Colonic mucosa (tissue), 4 donors: ENCODE results near the gene LSM2. TPM values are rescaled to one million over a fixed set of nuclear protein-coding genes. Genes with fewer than 3 reads are reported as not detected.

Source experiments
- DNase-seq: peaks from one replicate; pipeline ENCODE4 v3.0.0-alpha.2; 2020
- H3K27ac ChIP-seq: fragments of 200-600 bp; one replicate; pipeline ENCODE4 v1.8.0; 2021
- H3K27me3 ChIP-seq: fragments of 200-600 bp; one replicate; pipeline ENCODE4 v1.8.0; 2021
- H3K36me3 ChIP-seq: fragments of 200-600 bp; one replicate; pipeline ENCODE4 v1.8.0; 2021
- H3K4me1 ChIP-seq: fragments of 200-600 bp; one replicate; pipeline ENCODE4 v1.8.0; 2021; ENCODE audit warnings: mild to moderate bottlenecking
- H3K4me3 ChIP-seq: fragments of 200-600 bp; one replicate; pipeline ENCODE4 v1.8.0; 2021
- H3K9ac ChIP-seq, 2 donors: one replicate each; pipeline ENCODE4 v1.7.0; 2013; ENCODE audit warnings: control low read depth in 2 of 2, low read depth in 2 of 2, low read length in 2 of 2
- H3K9me3 ChIP-seq: fragments of 200-600 bp; one replicate; pipeline ENCODE4 v1.8.0; 2021
- intact Hi-C: fragments of 100-400 bp; cut with DNase I; formaldehyde crosslinking; loops from one replicate; pipeline ENCODE4 v1.14.1; 2022
- total RNA-seq, 2 donors: library from RNA; stranded (reverse); fragmentation: NEBNext Ultra II Directional in 1 of 2; extraction: Animal tissue kit (Norgen Biotek cat#: 25700) in 1 of 2; gene quantifications; one replicate each; pipeline ENCODE4 v1.2.1, GENCODE V29; 2021
- TF ChIP-seq, protein P1 (sequence below): fragments of 200-600 bp; IDR thresholded peaks from one replicate; pipeline ENCODE4 v1.8.0; 2022; ENCODE audit warnings: antibody characterized with exemption, mild to moderate bottlenecking
- donor health status: healthy.
- donor health status: DM: no; HTN: no; CAD: no.
- donor health status: DM: no; HTN: no; CAD: no.

The LSM2 gene
- total RNA-seq, 2 donors from 2014 or later, result 37.6 to 61.3 TPM

DNA sequence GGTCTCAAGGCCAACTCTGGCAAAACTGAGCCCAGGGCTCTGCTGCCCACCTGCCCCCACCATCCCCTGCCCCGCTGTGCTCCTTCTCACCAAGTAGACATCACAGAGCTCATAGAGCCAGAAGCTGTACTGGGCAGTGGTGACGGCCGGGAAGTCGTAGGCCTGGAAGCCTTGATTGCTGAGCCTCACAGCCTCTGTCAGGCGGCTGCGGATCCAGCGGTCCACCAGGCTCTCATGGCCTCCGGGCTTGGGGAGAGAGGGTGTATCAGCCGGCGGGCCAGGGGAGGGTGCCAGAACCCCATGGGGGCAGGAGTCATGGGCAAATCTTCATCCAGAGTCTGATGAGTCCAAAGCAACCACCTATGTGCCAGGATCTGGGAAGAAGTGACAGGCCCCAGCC, 26.9 kb downstream of the LSM2 start:
- TF ChIP-seq, protein P1, sequence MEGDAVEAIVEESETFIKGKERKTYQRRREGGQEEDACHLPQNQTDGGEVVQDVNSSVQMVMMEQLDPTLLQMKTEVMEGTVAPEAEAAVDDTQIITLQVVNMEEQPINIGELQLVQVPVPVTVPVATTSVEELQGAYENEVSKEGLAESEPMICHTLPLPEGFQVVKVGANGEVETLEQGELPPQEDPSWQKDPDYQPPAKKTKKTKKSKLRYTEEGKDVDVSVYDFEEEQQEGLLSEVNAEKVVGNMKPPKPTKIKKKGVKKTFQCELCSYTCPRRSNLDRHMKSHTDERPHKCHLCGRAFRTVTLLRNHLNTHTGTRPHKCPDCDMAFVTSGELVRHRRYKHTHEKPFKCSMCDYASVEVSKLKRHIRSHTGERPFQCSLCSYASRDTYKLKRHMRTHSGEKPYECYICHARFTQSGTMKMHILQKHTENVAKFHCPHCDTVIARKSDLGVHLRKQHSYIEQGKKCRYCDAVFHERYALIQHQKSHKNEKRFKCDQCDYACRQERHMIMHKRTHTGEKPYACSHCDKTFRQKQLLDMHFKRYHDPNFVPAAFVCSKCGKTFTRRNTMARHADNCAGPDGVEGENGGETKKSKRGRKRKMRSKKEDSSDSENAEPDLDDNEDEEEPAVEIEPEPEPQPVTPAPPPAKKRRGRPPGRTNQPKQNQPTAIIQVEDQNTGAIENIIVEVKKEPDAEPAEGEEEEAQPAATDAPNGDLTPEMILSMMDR, result no peak
- intact Hi-C loops, result no loop called here
- Histone ChIP-seq H3K4me1 (peaks cover 4% of the 10 kb centered on the region), H3K36me3 (no peaks in the 10 kb centered on the region), H3K9ac (no peak overlapping the region), H3K27me3 (no peaks in the 10 kb centered on the region), H3K9me3 (no peaks in the 10 kb centered on the region), H3K27ac (no peak overlapping the region), H3K4me3 (no peak overlapping the region)
- no peak for DNase-seq

DNA sequence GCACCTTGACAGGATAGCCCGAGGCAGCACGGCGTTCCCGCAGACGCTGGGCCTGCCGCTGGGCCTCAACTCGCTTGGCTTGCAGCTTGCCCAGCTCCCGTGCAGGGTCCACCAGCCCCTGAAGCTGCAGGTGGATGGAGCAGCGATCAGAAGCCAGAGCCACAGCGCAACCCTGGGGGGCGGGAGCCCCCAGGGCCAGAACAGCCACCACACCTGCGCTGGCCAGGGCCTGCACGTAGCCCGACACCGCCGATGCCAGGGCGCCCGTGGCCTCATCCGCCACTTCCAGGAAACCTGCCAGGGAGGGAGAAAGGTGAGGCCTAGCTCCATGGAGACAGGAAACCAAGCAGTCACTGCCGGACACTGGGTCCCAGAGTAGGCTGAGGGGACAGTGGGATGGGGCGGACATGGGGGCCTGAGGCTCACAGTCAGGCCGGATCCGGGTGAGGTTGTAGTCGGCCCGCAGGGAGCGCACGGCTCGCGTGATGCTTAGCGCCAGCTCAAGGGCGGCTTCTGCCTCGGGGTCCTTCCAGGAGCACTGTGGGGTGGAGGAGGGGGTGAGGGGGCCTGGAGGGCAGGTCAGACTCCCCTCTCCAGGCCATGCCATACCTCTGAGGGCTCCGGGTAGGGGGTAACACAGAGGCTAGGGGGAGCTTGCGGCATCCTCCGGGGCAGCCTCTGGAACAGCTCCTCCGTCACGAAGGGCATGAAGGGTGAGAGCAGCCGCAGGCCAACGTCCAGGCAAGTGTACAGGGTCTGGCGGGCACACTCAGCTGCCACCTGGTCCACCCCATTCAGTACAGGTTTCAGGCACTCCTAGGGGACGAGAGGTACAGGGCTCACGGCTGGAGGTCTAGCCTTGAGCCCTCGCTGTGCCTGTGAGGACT, 27.5 kb downstream of the LSM2 start:
- TF ChIP-seq, protein P1, result no peak
- Histone ChIP-seq H3K4me1 (peaks cover 4% of the 10 kb centered on the region), H3K9ac (no peak overlapping the region), H3K27ac (no peak overlapping the region), H3K36me3 (no peaks in the 10 kb centered on the region), H3K9me3 (no peaks in the 10 kb centered on the region), H3K4me3 (no peak overlapping the region), H3K27me3 (no peaks in the 10 kb centered on the region)
- intact Hi-C loops, result no loop called here
- DNase-seq, result no peak

DNA sequence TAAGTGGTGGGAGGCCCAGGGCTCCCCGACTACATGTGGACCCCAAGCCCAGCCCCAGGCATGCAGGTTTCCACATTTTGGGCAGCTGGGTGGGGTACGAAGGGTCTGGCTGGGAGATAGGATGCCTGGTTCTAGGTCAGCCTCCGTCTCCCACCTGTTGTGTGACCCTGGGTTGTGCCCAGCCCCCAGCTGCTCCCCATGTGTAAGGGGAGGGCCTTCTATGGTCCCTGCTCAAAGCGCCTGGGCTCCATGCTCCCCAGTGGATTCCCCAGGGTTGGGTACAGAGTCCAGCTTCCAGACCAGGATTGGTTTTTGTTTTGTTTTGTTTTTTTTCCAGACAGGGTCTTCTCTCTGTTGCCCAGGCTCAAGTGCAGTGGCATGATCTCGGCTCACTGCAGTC, 28.6 kb downstream of the LSM2 start:
- no peak overlapping the region for H3K27ac ChIP-seq
- no peak overlapping the region for H3K4me3 ChIP-seq
- intact Hi-C loops, result no loop called here
- TF ChIP-seq, protein P1, result no peak
- no peaks in the 10 kb centered on the region for H3K27me3 ChIP-seq
- H3K9ac ChIP-seq, result no peak overlapping the region
- no peaks in the 10 kb centered on the region for H3K36me3 ChIP-seq
- DNase-seq, result no peak
- H3K9me3 ChIP-seq, result no peaks in the 10 kb centered on the region
- peaks cover 4% of the 10 kb centered on the region for H3K4me1 ChIP-seq

DNA sequence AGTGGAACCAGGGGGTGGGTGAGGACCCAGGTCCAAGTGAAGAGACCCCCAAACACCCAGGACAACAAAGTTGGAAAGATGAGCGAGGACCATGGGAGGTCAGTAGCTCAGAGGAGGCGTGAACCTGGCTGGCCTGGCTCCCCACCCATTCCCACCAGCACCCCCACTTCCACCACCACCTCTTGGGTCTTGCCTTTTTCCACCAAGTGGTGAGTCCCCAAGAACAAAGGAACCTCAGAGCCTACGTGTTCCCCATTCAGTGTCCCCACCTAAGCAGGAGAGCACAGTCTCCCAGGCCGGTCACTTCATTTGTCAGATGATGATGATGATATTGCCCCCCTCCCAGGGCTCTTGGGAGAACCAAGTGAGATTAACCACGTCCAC, 29.1 kb downstream of the LSM2 start:
- H3K9me3 ChIP-seq, result no peaks in the 10 kb centered on the region
- H3K27ac ChIP-seq, result peak overlapping the region; percentile 61
- peaks cover 4% of the 10 kb centered on the region for H3K4me1 ChIP-seq
- intact Hi-C loops, result no loop called here
- H3K36me3 ChIP-seq, result no peaks in the 10 kb centered on the region
- TF ChIP-seq, protein P1, result no peak
- H3K4me3 ChIP-seq, result no peak overlapping the region
- H3K27me3 ChIP-seq, result no peaks in the 10 kb centered on the region
- H3K9ac ChIP-seq, result peak overlapping the region in 1 of 2 donors; percentile 84
- DNase-seq, result no peak

DNA sequence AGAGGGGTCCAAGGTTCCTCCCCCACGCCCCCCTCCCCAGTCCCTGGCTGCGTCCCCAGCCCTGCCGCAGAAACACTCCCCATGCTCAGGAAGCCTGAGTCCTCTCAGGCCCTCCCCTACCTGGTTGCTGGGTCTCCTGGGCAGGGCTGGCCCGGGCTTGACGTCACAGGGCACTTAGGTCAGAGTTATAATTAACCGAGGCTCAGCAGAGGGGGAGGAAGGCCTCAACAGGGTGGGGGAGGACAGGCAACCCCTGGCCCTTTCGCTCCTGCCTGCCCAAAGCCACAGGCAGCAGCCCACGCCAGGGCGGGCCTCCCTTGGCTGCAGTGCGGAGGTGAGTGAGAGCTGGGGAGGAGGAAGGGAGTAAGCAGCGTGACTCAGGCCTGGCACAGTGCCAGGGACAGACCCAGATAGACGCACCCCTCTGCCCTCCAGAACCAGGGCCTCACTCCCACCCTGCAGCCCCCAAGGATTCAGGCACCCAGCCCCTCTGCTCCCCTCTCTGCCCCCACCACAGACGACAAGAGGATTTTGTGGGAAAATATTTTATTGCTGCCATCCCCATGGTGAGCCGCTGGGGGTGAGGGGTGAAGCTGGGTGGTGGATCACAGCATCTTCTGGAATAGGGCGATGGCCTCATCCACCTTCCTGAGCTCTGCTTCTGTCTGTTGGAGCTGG, 29.6 kb downstream of the LSM2 start, which contains the start of gene VWA7:
VWA7 (minus strand) TSS at position 340 of the 678 bp plus-strand sequence. CDS start 549 bp downstream, outside the sequence.
- no peaks in the 10 kb centered on the region for H3K9me3 ChIP-seq
- no peaks in the 10 kb centered on the region for H3K36me3 ChIP-seq
- H3K27me3 ChIP-seq, result no peaks in the 10 kb centered on the region
- H3K27ac ChIP-seq, result peak within 1 kb of the TSS; percentile 61
- peaks cover 4% of the 10 kb centered on the region for H3K4me1 ChIP-seq
- H3K4me3 ChIP-seq, result no peak within 1 kb of the TSS
- peak within 1 kb of the TSS; percentile 9 to 84 for H3K9ac ChIP-seq
- intact Hi-C loops, result no loop called here
- DNase-seq, result peak; percentile 80
- TF ChIP-seq, protein P1, result no peak
